Left lung (tissue), 10 donors: ENCODE data around the gene COBL. TPM values are rescaled to one million over a fixed set of nuclear protein-coding genes. Genes with fewer than 3 reads are reported as not detected.

Source experiments
- ATAC-seq: fragments of 200-7000 bp; cut with Tn5 transposase; one replicate; pipeline ENCODE4 v1.9.1; 2020; ENCODE audit warnings: moderate library complexity
- DNase-seq, 4 donors: peaks; one replicate each; pipeline ENCODE4 v3.0.0-alpha.2; 2013 to 2020
- H3K27ac ChIP-seq, 2 donors: fragments of 200-600 bp; sonication (generic) in 1 of 2; one replicate each; pipeline versions ENCODE4 v1.5.0 to v1.8.0; 2020 to 2021
- H3K27me3 ChIP-seq, 2 donors: fragments of 200-600 bp; sonication (generic) in 1 of 2; one replicate each; pipeline versions ENCODE4 v1.5.0 to v1.8.0; 2020 to 2021
- H3K36me3 ChIP-seq, 2 donors: fragments of 200-600 bp; sonication (generic) in 1 of 2; one replicate each; pipeline versions ENCODE4 v1.5.0 to v1.8.0; 2020 to 2021
- H3K4me1 ChIP-seq, 2 donors: fragments of 200-600 bp; one replicate each; pipeline ENCODE4 v1.8.0; 2021
- H3K4me3 ChIP-seq, 2 donors: fragments of 200-600 bp; sonication (generic) in 1 of 2; one replicate each; pipeline versions ENCODE4 v1.5.0 to v1.8.0; 2020 to 2021; ENCODE audit warnings: mild to moderate bottlenecking in 1 of 2
- H3K9me3 ChIP-seq, 2 donors: fragments of 200-600 bp; sonication (generic) in 1 of 2; one replicate each; pipeline versions ENCODE4 v1.5.0 to v1.8.0; 2020 to 2021
- intact Hi-C, 2 donors: fragments of 100-400 bp; cut with DNase I; formaldehyde crosslinking; loops; one replicate each; pipeline versions ENCODE4 v1.11.2 to v1.14.2; 2022
- polyA plus RNA-seq, 6 donors: library from polyadenylated mRNA; unstranded; fragments of 120-200 nt; gene quantifications; one replicate each; pipeline ENCODE4 v1.2.1, GENCODE V29; 2013; ENCODE audit not compliant: insufficient read length in 6 of 6
- total RNA-seq, 2 donors: library from RNA; stranded (reverse); fragmentation: NEBNext Ultra II Directional; extraction: Animal tissue kit (Norgen Biotek cat#: 25700); gene quantifications; one replicate each; pipeline ENCODE4 v1.2.1, GENCODE V29; 2021
- TF ChIP-seq, protein P1 (sequence below), 2 donors: fragments of 200-600 bp; sonication (generic) in 1 of 2; IDR thresholded peaks; one replicate each; pipeline versions ENCODE4 v1.5.0 to v1.8.0; 2021; ENCODE audit warnings: antibody characterized with exemption in 2 of 2
- donor health status: DM: no; HTN: yes; CAD: no.
- donor health status: DM: no; HTN: no; CAD: no.

Gene COBL
- total and polyA plus RNA-seq, 8 donors: 3.6 to 36.1 (median 6.4) TPM

DNA sequence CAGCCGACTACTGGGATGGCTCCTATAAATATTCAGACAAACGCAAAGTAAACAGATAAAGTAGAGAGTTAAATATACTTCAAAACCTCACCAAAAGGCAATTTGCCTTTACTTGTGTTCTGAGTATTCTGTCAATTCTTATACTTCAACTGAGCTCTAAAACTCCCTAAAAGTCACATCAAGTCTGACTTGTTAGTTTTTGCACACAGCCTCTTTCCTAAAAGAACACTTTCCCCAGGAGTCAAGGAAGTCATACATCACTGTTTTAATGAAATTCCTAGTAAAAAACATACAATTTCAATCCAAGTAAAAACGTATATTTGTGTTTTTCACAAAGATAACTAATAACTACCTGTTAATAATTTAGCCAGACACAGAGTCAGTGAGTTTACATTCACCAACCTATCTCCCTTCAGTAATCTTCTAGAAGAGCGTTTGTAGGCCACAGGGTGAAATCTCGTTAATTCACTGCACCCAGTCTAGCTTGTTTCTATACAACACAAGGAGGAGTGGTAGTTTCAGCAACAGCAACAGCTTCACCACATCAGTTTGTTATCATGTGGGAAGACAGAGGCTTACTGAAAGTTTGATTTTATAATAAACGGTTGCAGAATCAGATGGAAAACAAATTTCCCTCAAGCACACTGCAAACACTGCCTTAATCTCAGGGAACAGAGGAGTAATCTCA, 2.7 kb downstream of the COBL start:
- intact Hi-C loops: no loop called here
- H3K4me3 ChIP-seq: no peak overlapping the region
- H3K4me1 ChIP-seq: peaks cover 0 to 15% of the 10 kb centered on the region in 2 donors
- no peaks in the 10 kb centered on the region for H3K36me3 ChIP-seq
- ATAC-seq (no peak), DNase-seq (no peak)
- TF ChIP-seq, protein P1, sequence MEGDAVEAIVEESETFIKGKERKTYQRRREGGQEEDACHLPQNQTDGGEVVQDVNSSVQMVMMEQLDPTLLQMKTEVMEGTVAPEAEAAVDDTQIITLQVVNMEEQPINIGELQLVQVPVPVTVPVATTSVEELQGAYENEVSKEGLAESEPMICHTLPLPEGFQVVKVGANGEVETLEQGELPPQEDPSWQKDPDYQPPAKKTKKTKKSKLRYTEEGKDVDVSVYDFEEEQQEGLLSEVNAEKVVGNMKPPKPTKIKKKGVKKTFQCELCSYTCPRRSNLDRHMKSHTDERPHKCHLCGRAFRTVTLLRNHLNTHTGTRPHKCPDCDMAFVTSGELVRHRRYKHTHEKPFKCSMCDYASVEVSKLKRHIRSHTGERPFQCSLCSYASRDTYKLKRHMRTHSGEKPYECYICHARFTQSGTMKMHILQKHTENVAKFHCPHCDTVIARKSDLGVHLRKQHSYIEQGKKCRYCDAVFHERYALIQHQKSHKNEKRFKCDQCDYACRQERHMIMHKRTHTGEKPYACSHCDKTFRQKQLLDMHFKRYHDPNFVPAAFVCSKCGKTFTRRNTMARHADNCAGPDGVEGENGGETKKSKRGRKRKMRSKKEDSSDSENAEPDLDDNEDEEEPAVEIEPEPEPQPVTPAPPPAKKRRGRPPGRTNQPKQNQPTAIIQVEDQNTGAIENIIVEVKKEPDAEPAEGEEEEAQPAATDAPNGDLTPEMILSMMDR (IDR thresholded peaks at IDR 0.05): no peak
- peaks cover 7 to 48% of the 10 kb centered on the region in 2 donors for H3K27me3 ChIP-seq
- no peaks in the 10 kb centered on the region for H3K9me3 ChIP-seq
- peak overlapping the region in 1 of 2 donors; percentile 35 for H3K27ac ChIP-seq

DNA sequence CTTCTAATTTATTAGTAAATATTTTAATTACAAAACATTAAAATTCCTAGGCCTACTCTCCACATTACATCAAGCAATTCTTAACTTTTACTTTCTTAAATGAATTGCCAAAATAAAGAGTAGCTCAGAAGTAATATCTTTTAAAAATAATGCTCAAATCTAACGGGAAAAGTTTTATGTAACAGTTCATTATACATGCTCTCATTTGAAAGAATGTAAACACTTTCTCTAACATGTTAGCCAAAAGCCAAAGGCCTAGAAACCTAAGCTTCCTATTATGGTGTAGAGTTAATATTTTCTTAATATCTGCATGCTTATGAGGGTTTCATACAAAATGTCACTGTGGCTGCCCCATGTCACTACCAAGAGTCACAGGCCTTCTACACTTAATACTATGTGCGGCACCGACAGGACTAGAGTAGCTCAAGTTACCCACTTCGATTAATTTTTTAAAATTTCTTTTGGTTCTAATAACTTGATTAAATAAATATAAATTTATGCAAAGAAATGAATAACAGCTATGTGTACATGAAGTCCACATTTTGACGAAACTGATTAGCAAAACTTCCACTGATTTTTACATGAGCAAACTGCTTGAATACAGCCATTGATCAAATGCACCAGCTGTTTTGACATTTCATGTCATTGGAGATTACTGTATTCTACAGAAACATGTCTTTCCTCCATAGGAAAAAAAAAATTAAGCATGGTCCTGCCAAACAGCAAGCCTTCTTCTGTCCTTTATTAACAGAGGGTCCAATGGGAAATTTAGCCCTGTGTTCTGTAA, 3.5 kb downstream of the COBL start:
- peak overlapping the region in 1 of 2 donors; percentile 35 for H3K27ac ChIP-seq
- no peaks in the 10 kb centered on the region for H3K36me3 ChIP-seq
- H3K9me3 ChIP-seq: no peaks in the 10 kb centered on the region
- no peak overlapping the region for H3K4me3 ChIP-seq
- H3K4me1 ChIP-seq: peaks cover 2 to 15% of the 10 kb centered on the region in 2 donors
- DNase-seq (peak in 2 of 4 donors; percentile 48 to 57), ATAC-seq (no peak)
- intact Hi-C loops: no loop called here
- H3K27me3 ChIP-seq: peaks cover 7 to 43% of the 10 kb centered on the region in 2 donors
- TF ChIP-seq, protein P1 (IDR thresholded peaks at IDR 0.05): no peak

DNA sequence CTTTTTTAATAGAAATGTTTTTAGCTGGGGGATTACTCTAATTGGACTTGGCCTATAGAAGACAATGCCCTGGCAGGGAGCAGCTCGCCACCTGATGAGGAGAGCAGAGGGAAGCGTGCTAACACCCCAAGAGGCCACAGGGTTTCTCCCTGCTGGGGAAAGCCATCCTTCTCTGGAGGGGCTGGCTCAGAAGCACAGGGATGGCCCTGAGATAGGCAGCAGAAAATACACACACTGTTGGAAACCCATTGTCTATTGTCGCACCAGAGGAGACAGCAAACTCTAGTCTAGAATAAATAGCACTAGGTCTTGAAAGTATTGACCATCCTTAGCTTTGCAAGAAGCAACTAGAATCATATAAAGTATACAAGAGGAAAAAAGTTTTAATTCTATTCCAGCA, 5.4 kb downstream of the COBL start:
- DNase-seq (no peak), ATAC-seq (no peak)
- Histone ChIP-seq H3K9me3 (no peaks in the 10 kb centered on the region), H3K4me3 (no peak overlapping the region), H3K27me3 (peaks cover 0 to 23% of the 10 kb centered on the region in 2 donors), H3K36me3 (no peaks in the 10 kb centered on the region), H3K4me1 (peaks cover 7 to 11% of the 10 kb centered on the region in 2 donors), H3K27ac (no peak overlapping the region)
- TF ChIP-seq, protein P1 (IDR thresholded peaks at IDR 0.05): no peak
- intact Hi-C loops: no loop called here

DNA sequence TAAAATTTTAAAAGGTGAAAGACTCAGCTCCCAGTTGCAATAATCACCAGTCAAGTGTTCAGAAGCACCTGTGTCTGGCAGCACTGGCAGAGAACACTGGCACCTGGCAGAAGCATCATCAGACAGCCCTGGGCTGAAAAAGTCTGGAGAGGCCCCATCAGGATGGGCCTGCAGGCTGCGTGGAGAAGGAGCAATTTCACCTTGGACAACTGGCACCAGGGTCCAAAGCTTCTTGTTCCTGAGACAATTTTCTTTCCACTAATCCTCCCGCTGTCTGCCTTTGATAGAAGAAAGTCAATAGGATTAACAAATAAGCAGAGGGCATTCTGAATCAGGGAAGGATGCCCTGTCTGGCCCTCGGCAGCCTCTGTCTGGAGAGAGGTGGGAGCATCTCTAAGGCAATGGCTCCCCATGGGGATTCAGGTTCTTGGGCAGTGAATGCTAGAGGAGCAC, 6.5 kb downstream of the COBL start:
- intact Hi-C loops: no loop called here
- Histone ChIP-seq H3K4me1 (peaks cover 1 to 7% of the 10 kb centered on the region in 2 donors), H3K9me3 (no peaks in the 10 kb centered on the region), H3K36me3 (no peaks in the 10 kb centered on the region), H3K4me3 (no peak overlapping the region), H3K27me3 (peaks cover 0 to 13% of the 10 kb centered on the region in 2 donors), H3K27ac (no peak overlapping the region)
- TF ChIP-seq, protein P1 (IDR thresholded peaks at IDR 0.05): no peak
- DNase-seq: no peak
- ATAC-seq: no peak
